Measurements from ENCODE around the gene RALB. TPM values are rescaled to one million over a fixed set of nuclear protein-coding genes. Genes with fewer than 3 reads are reported as not detected.
A peak's percentile ranks its signal among the peaks of the same experiment; 100 is the strongest.

RALB gene
- total and polyA plus RNA-seq, 7 donors: 25.6 to 72.3 (median 38.1) TPM

- Histone ChIP-seq H3K4me3 (no peak overlapping the region), H3K27ac (no peak overlapping the region), H3K4me1 (no peaks in the 10 kb centered on the region), H3K36me3 (ENCODE audit: insufficient read depth in 1 of 2, low read depth in 1 of 2) (no peaks in the 10 kb centered on the region), H3K9me3 (no peaks in the 10 kb centered on the region), H3K27me3 (ENCODE audit: insufficient read depth in 3 of 3, low read length in 2 of 3) (no peaks in the 10 kb centered on the region)
- DNase-seq (no peak), ATAC-seq (no peak)
- intact Hi-C loops (cut with DNase I): no loop called here
- 59 to 66% (median 65%) methylated on average over 10 of the region's 10 CpGs for WGBS, 3 donors
- TF ChIP-seq CTCF (IDR thresholded peaks at IDR 0.05): no peak
These were observed 42.4 kb upstream of the RALB start for GRCh38 chr2:120210270-120210693.

- peaks cover 0 to 7% of the 10 kb centered on the region in 2 donors for H3K36me3 ChIP-seq (ENCODE audit: insufficient read depth in 1 of 2, low read depth in 1 of 2)
- 93 to 98% (median 94%) methylated on average over 5 of the region's 5 CpGs for WGBS, 3 donors
- DNase-seq (no peak), ATAC-seq (no peak)
- no peak overlapping the region for H3K27ac ChIP-seq
- no peak overlapping the region for H3K4me3 ChIP-seq
- peaks cover 5% of the 10 kb centered on the region for H3K9me3 ChIP-seq
- peaks cover 6% of the 10 kb centered on the region for H3K4me1 ChIP-seq
- H3K27me3 ChIP-seq (ENCODE audit: insufficient read depth in 3 of 3, low read length in 2 of 3): no peaks in the 10 kb centered on the region
- TF ChIP-seq CTCF (IDR thresholded peaks at IDR 0.05): no peak
- intact Hi-C loops (cut with DNase I): no loop called here
These were observed 34.5 kb upstream of the RALB start for GRCh38 chr2:120218181-120218580.

GRCh38 chr2:120219291-120219690, 33.4 kb upstream of the RALB start:
- peak in 1 of 2 donors; percentile 20 for DNase-seq
- no peak for ATAC-seq

GRCh38 chr2:120219766-120220165, 32.9 kb upstream of the RALB start:
- WGBS, 3 donors: 55 to 83% (median 69%) methylated on average over 5 of the region's 5 CpGs
- no peaks in the 10 kb centered on the region for H3K27me3 ChIP-seq (ENCODE audit: insufficient read depth in 3 of 3, low read length in 2 of 3)
- peaks cover 11% of the 10 kb centered on the region for H3K4me1 ChIP-seq
- no peak overlapping the region for H3K4me3 ChIP-seq
- H3K9me3 ChIP-seq: peaks cover 5% of the 10 kb centered on the region
- H3K36me3 ChIP-seq (ENCODE audit: insufficient read depth in 1 of 2, low read depth in 1 of 2): peaks cover 0 to 7% of the 10 kb centered on the region in 2 donors
- intact Hi-C loops (cut with DNase I): no loop called here
- TF ChIP-seq CTCF (IDR thresholded peaks at IDR 0.05): no peak
- ATAC-seq (no peak), DNase-seq (peak in 1 of 2 donors; percentile 23)
- no peak overlapping the region for H3K27ac ChIP-seq

More at GRCh38 chr2:120219291-120219690, 33.4 kb upstream of the RALB start:
- no peak overlapping the region for H3K4me3 ChIP-seq
- peaks cover 5% of the 10 kb centered on the region for H3K9me3 ChIP-seq
- intact Hi-C loops (cut with DNase I): no loop called here
- peaks cover 0 to 7% of the 10 kb centered on the region in 2 donors for H3K36me3 ChIP-seq (ENCODE audit: insufficient read depth in 1 of 2, low read depth in 1 of 2)
- H3K4me1 ChIP-seq: peaks cover 11% of the 10 kb centered on the region
- H3K27ac ChIP-seq: no peak overlapping the region
- no peak for TF ChIP-seq CTCF (IDR thresholded peaks at IDR 0.05)
- H3K27me3 ChIP-seq (ENCODE audit: insufficient read depth in 3 of 3, low read length in 2 of 3): no peaks in the 10 kb centered on the region
- 96 to 98% (median 96%) methylated on average over 5 of the region's 5 CpGs for WGBS, 3 donors

- ATAC-seq (no peak), DNase-seq (no peak)
- no peaks in the 10 kb centered on the region for H3K27me3 ChIP-seq (ENCODE audit: insufficient read depth in 3 of 3, low read length in 2 of 3)
- no peak for TF ChIP-seq CTCF (IDR thresholded peaks at IDR 0.05)
- WGBS, 3 donors: 60 to 81% (median 64%) methylated on average over 2 of the region's 2 CpGs
- intact Hi-C loops (cut with DNase I): no loop called here
- peaks cover 5% of the 10 kb centered on the region for H3K9me3 ChIP-seq
- H3K4me3 ChIP-seq: peak overlapping the region; percentile 86
- H3K4me1 ChIP-seq: peaks cover 11% of the 10 kb centered on the region
- H3K27ac ChIP-seq: peak overlapping the region; percentile 99
- H3K36me3 ChIP-seq (ENCODE audit: insufficient read depth in 1 of 2, low read depth in 1 of 2): peaks cover 0 to 7% of the 10 kb centered on the region in 2 donors
These were observed 31.9 kb upstream of the RALB start for GRCh38 chr2:120220756-120221155.
